ENCODE measurements around the gene DPF1.

DPF1 gene

DNA sequence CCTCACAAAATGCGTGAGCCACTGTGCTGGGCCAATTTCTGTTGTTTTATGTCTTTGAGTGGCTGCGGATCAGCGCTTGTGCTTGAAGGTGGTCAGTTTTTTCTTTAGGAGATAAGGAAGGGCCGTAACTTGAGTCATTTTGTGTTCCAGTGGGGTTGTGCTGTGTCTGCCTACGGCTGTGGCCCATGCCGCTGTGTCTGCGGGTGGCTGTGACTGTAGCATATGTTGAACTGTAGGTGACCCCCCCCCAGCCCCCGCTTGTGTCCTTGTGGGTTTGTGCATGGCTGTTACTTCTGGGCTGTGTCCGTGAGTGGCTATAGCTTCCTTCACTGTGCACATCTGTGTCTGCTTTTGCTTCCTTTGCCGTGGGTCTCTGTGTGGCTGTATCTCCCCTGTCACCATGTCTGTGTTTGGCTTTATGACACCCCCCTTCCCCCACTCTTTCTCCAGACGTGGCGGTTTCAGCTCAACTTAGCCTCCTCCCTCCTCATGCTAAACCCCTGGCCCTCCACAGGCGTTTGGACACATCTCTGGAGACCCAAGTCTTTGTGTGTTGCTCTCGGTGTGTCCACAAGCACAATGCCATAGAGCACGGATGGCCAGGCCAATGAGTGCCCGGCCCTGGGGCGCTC lies 31.5 kb upstream of the DPF1 start:
- POLR2A ChIA-PET: interaction anchor here (0.5 to 1.4 kb wide), 2 partner anchors 10 to 263 kb away, joined by 3 to 5 read pairs; no protein-coding TSS in a partner anchor
- Histone ChIP-seq H3K4me3 (ENCODE audit: control insufficient read depth in 1 of 7, extremely low read depth in 1 of 7, insufficient read depth in 4 of 7, low read depth in 2 of 7, low read length in 6 of 7) (peak overlapping the region in 3 of 7 experiments; percentile 25 to 60 (median 58)), H3K4me1 (ENCODE audit: control extremely low read depth in 1 of 4, control insufficient read depth in 4 of 4, insufficient read depth in 4 of 4, low read length in 3 of 4) (peaks cover 0 to 48% (median 42%) of the 10 kb centered on the region in 4 experiments)

DNA sequence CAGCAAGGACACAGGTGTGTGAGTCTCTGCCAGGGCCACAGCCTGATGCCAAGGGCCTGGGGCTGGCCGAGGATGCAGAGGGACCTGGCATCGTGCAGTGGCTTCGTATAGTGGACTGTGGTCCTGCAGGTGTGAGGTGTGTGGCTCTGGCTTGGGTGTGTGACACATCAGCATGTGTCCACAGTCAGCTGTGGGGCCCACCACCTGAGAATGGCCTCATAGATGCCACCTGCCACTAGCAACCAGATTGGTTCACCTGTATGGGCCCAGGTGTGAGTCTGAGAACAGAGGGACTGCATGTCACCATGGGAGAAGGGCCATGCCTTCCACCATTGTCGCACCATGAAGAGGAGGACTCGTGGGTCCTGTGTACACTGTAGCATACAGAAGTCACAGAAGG lies 29.8 kb upstream of the DPF1 start:
- DNase-seq: no peak
- Histone ChIP-seq H3K36me3 (ENCODE audit: control insufficient read depth in 4 of 4, insufficient read depth in 4 of 4, low read length in 3 of 4) (no peaks in the 10 kb centered on the region), H3K4me3 (ENCODE audit: control insufficient read depth in 1 of 7, extremely low read depth in 1 of 7, insufficient read depth in 4 of 7, low read depth in 2 of 7, low read length in 6 of 7) (no peak overlapping the region), H3K4me1 (ENCODE audit: control extremely low read depth in 1 of 4, control insufficient read depth in 4 of 4, insufficient read depth in 4 of 4, low read length in 3 of 4) (peaks cover 0 to 48% (median 42%) of the 10 kb centered on the region in 4 experiments), H3K27ac (ENCODE audit: insufficient read depth in 1 of 2, low read depth in 1 of 2, low read length in 2 of 2, poor library complexity in 1 of 2, severe bottlenecking in 2 of 2) (no peak overlapping the region), H3K27me3 (replicated peaks in 2 of 5; ENCODE audit: control insufficient read depth in 4 of 5, insufficient read depth in 5 of 5, low read length in 4 of 5) (peaks cover 0 to 6% (median 0%) of the 10 kb centered on the region in 5 experiments), H3K9me3 (ENCODE audit: control extremely low read depth in 1 of 5, control insufficient read depth in 4 of 5, insufficient read depth in 2 of 5, low read depth in 1 of 5, low read length in 4 of 5) (no peaks in the 10 kb centered on the region)
- ChIA-PET POLR2A (no interaction called here), CTCF (interaction anchor here (1.4 to 4.7 kb wide), 3 partner anchors 7 to 131 kb away, joined by 3 to 28 read pairs (median 5); no protein-coding TSS in a partner anchor)
- WGBS (ENCODE audit: insufficient coverage): 95% methylated on average over 5 of the region's 5 CpGs

More for the DNA sequence above, 31.5 kb upstream of the DPF1 start:
- CTCF ChIA-PET: interaction anchor here (0.7 to 2.6 kb wide), 11 partner anchors 8 to 130 kb away, joined by 3 to 11 read pairs (median 4); partner anchors contain the start of gene CATSPERG
- peak in 2 of 3 donors; percentile 76 to 87 for DNase-seq
- Histone ChIP-seq H3K36me3 (ENCODE audit: control insufficient read depth in 4 of 4, insufficient read depth in 4 of 4, low read length in 3 of 4) (no peaks in the 10 kb centered on the region), H3K27ac (ENCODE audit: insufficient read depth in 1 of 2, low read depth in 1 of 2, low read length in 2 of 2, poor library complexity in 1 of 2, severe bottlenecking in 2 of 2) (peak overlapping the region in 1 of 2 experiments; percentile 54), H3K9me3 (ENCODE audit: control extremely low read depth in 1 of 5, control insufficient read depth in 4 of 5, insufficient read depth in 2 of 5, low read depth in 1 of 5, low read length in 4 of 5) (no peaks in the 10 kb centered on the region), H3K27me3 (replicated peaks in 2 of 5; ENCODE audit: control insufficient read depth in 4 of 5, insufficient read depth in 5 of 5, low read length in 4 of 5) (peaks cover 0 to 6% (median 0%) of the 10 kb centered on the region in 5 experiments)
- 55% methylated on average over 15 of the region's 17 CpGs for WGBS (ENCODE audit: insufficient coverage)

DNA sequence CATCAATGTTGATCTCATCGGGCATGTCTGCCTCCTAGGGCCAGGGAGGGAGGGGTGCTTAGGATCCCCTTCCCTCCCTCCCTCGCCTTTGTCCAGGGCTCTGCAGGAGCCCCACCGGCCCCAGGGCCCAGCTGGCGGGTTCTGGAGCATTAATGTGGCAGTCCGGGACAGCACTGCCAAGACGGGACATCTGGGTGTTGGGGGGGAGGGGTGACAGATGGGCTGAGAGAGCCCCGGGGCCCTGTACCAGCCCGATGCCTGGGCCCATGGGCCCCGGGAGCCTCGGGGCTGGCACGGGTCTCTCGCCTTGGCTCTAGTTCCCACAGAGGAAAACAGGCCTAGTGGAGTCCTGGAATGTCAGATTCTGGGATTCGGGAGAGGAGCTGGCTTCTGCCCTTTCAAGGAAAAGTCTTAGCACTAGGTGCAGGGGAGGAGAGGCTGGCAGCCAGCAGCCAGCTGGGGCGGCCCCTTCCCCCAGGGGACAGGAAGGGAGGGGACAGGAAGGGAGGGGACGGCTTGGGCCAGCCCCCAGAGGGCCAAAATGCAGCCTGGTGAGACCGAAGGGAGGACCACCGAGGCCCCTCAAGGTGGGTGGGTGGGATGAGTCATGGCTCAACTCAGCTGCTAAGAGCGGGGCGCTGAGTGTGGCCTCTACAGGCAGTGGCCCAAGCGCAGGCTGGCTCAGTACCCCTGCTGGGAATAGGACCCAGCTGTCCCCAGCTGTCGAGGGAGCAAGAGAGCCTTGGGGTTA lies 29.1 kb upstream of the DPF1 start:
- 49% methylated on average over 14 of the region's 21 CpGs for WGBS (ENCODE audit: insufficient coverage)
- H3K4me3 ChIP-seq (ENCODE audit: control insufficient read depth in 1 of 7, extremely low read depth in 1 of 7, insufficient read depth in 4 of 7, low read depth in 2 of 7, low read length in 6 of 7): peak overlapping the region in 2 of 7 experiments; percentile 7 to 34
- H3K27ac ChIP-seq (ENCODE audit: insufficient read depth in 1 of 2, low read depth in 1 of 2, low read length in 2 of 2, poor library complexity in 1 of 2, severe bottlenecking in 2 of 2): no peak overlapping the region
- CTCF ChIA-PET: interaction anchor here (1.3 to 4.7 kb wide), 5 partner anchors 9 to 131 kb away, joined by 3 to 28 read pairs (median 4); partner anchors contain the start of gene CATSPERG
- no peaks in the 10 kb centered on the region for H3K9me3 ChIP-seq (ENCODE audit: control extremely low read depth in 1 of 5, control insufficient read depth in 4 of 5, insufficient read depth in 2 of 5, low read depth in 1 of 5, low read length in 4 of 5)
- H3K27me3 ChIP-seq (replicated peaks in 2 of 5; ENCODE audit: control insufficient read depth in 4 of 5, insufficient read depth in 5 of 5, low read length in 4 of 5): peaks cover 0 to 6% (median 0%) of the 10 kb centered on the region in 5 experiments
- DNase-seq: no peak
- no peaks in the 10 kb centered on the region for H3K36me3 ChIP-seq (ENCODE audit: control insufficient read depth in 4 of 4, insufficient read depth in 4 of 4, low read length in 3 of 4)
- H3K4me1 ChIP-seq (ENCODE audit: control extremely low read depth in 1 of 4, control insufficient read depth in 4 of 4, insufficient read depth in 4 of 4, low read length in 3 of 4): peaks cover 0 to 48% (median 42%) of the 10 kb centered on the region in 4 experiments
- POLR2A ChIA-PET: interaction anchor here (0.5 kb wide), 1 partner anchor 16 kb away, joined by 3 read pairs; no protein-coding TSS in a partner anchor

DNA sequence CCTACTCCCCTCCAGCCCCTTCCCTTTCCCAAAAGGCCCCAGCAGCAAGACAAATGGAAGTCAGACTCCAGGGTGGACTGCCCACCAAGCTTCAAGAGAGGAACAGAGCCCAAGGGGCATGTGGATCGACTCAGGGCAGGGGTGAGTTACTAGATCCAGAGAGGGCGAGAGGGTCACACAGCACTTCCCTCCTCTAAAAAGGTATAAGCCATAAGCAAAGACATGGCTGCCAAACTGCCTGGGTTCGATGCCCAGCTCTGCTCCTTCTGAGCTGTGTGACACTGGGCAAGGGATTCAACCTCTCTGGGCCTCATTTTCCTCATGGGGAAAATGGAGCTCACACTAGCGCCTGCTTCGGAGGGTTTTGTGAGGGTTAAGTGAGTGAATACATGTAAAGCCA lies 28.4 kb upstream of the DPF1 start:
- WGBS (ENCODE audit: insufficient coverage): 90% methylated on average over 5 of the region's 5 CpGs
- Histone ChIP-seq H3K4me3 (ENCODE audit: control insufficient read depth in 1 of 7, extremely low read depth in 1 of 7, insufficient read depth in 4 of 7, low read depth in 2 of 7, low read length in 6 of 7) (no peak overlapping the region), H3K9me3 (ENCODE audit: control extremely low read depth in 1 of 5, control insufficient read depth in 4 of 5, insufficient read depth in 2 of 5, low read depth in 1 of 5, low read length in 4 of 5) (no peaks in the 10 kb centered on the region), H3K27ac (ENCODE audit: insufficient read depth in 1 of 2, low read depth in 1 of 2, low read length in 2 of 2, poor library complexity in 1 of 2, severe bottlenecking in 2 of 2) (no peak overlapping the region), H3K36me3 (ENCODE audit: control insufficient read depth in 4 of 4, insufficient read depth in 4 of 4, low read length in 3 of 4) (no peaks in the 10 kb centered on the region), H3K4me1 (ENCODE audit: control extremely low read depth in 1 of 4, control insufficient read depth in 4 of 4, insufficient read depth in 4 of 4, low read length in 3 of 4) (peaks cover 0 to 48% (median 42%) of the 10 kb centered on the region in 4 experiments), H3K27me3 (replicated peaks in 2 of 5; ENCODE audit: control insufficient read depth in 4 of 5, insufficient read depth in 5 of 5, low read length in 4 of 5) (peaks cover 0 to 6% (median 0%) of the 10 kb centered on the region in 5 experiments)
- CTCF ChIA-PET: interaction anchor here (0.8 to 4.7 kb wide), 8 partner anchors 9 to 188 kb away, joined by 3 to 28 read pairs (median 4); partner anchors contain the start of gene CATSPERG
- no peak for DNase-seq
- POLR2A ChIA-PET: no interaction called here

DNA sequence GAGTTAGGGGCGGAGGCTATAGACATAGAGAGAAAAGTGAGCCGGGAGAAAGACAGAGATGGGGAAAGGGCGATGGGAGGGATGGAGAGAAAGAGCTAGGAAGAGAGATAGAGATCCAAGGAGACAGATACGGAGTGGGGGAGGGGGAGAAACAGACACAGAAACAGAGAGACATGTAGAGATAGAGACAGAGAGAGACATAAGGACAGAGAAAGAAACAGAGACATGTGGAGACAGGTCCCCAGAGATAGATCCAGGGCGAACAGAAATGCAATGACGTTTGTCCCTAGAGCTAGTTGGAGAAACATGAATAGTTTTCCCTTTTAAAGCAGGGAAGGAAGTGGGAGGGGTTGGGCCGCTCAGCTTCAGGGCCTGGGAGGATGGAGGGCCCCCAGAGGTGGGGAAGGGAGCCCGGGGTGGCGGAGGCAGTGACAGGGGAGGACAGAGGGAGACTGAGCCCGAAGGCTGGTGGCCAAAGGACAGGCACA lies 27.6 kb upstream of the DPF1 start:
- DNase-seq: no peak
- WGBS (ENCODE audit: insufficient coverage): 20% methylated on average over 10 of the region's 10 CpGs
- ChIA-PET POLR2A (interaction anchor here (0.6 kb wide), 1 partner anchor 16 kb away, joined by 5 read pairs; no protein-coding TSS in a partner anchor), CTCF (interaction anchor here (0.8 to 4.7 kb wide), 8 partner anchors 8 to 189 kb away, joined by 3 to 28 read pairs (median 4); partner anchors contain the start of gene CATSPERG)
- H3K36me3 ChIP-seq (ENCODE audit: control insufficient read depth in 4 of 4, insufficient read depth in 4 of 4, low read length in 3 of 4): no peaks in the 10 kb centered on the region
- no peaks in the 10 kb centered on the region for H3K9me3 ChIP-seq (ENCODE audit: control extremely low read depth in 1 of 5, control insufficient read depth in 4 of 5, insufficient read depth in 2 of 5, low read depth in 1 of 5, low read length in 4 of 5)
- H3K4me3 ChIP-seq (ENCODE audit: control insufficient read depth in 1 of 7, extremely low read depth in 1 of 7, insufficient read depth in 4 of 7, low read depth in 2 of 7, low read length in 6 of 7): peak overlapping the region in 2 of 7 experiments; percentile 19 to 45
- H3K27ac ChIP-seq (ENCODE audit: insufficient read depth in 1 of 2, low read depth in 1 of 2, low read length in 2 of 2, poor library complexity in 1 of 2, severe bottlenecking in 2 of 2): no peak overlapping the region
- H3K4me1 ChIP-seq (ENCODE audit: control extremely low read depth in 1 of 4, control insufficient read depth in 4 of 4, insufficient read depth in 4 of 4, low read length in 3 of 4): peaks cover 0 to 43% (median 39%) of the 10 kb centered on the region in 4 experiments
- H3K27me3 ChIP-seq (replicated peaks in 2 of 5; ENCODE audit: control insufficient read depth in 4 of 5, insufficient read depth in 5 of 5, low read length in 4 of 5): peaks cover 0 to 2% (median 0%) of the 10 kb centered on the region in 5 experiments

DNA sequence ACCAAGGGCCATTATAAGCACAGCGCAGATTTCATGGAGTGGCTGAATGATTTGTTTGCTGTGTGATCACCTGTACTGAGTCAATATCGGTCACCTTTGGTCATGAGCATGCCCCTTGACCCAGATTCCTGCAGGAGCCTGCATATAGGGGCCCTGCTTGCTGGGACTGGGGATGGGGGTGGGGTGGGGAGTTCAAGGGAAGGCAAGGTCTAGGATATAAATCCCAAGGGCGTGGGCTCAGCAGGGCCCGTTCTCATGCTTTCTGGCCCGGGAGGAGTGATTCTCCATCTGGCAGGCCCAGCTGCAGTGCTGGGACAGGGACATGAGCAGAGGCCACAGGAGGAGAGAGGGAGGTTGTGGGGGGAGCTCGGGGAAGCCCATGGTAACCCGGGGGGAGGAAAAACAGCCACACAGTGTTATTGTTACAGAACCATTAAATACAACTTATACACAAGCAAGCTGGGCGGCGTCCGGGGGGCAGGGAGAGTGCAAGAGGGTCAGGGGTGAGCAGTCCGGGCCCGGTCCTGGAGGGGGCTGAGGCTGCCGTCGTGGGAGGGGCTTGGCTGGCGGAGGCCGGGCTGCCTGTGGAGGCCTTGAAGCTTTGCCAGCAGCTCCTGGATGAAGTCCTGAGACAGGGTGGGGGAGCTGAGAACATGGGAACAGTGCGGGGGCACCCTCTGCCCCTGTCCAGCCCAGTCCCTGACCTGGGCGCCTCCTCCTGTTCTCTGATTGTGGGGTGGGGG lies 27.0 kb upstream of the DPF1 start:
- ChIA-PET POLR2A (interaction anchor here (0.6 to 0.8 kb wide), 2 partner anchors 15 to 44 kb away, joined by 4 to 5 read pairs; no protein-coding TSS in a partner anchor), CTCF (interaction anchor here (1.0 to 4.7 kb wide), 7 partner anchors 7 to 108 kb away, joined by 3 to 28 read pairs (median 5); partner anchors contain the start of gene CATSPERG)
- Histone ChIP-seq H3K36me3 (ENCODE audit: control insufficient read depth in 4 of 4, insufficient read depth in 4 of 4, low read length in 3 of 4) (no peaks in the 10 kb centered on the region), H3K4me3 (ENCODE audit: control insufficient read depth in 1 of 7, extremely low read depth in 1 of 7, insufficient read depth in 4 of 7, low read depth in 2 of 7, low read length in 6 of 7) (no peak overlapping the region), H3K4me1 (ENCODE audit: control extremely low read depth in 1 of 4, control insufficient read depth in 4 of 4, insufficient read depth in 4 of 4, low read length in 3 of 4) (peaks cover 0 to 37% (median 33%) of the 10 kb centered on the region in 4 experiments), H3K9me3 (ENCODE audit: control extremely low read depth in 1 of 5, control insufficient read depth in 4 of 5, insufficient read depth in 2 of 5, low read depth in 1 of 5, low read length in 4 of 5) (no peaks in the 10 kb centered on the region), H3K27me3 (replicated peaks in 2 of 5; ENCODE audit: control insufficient read depth in 4 of 5, insufficient read depth in 5 of 5, low read length in 4 of 5) (no peaks in the 10 kb centered on the region), H3K27ac (ENCODE audit: insufficient read depth in 1 of 2, low read depth in 1 of 2, low read length in 2 of 2, poor library complexity in 1 of 2, severe bottlenecking in 2 of 2) (no peak overlapping the region)
- WGBS (ENCODE audit: insufficient coverage): 90% methylated on average over 6 of the region's 18 CpGs
- no peak for DNase-seq

Data from common myeloid progenitor, CD34-positive (primary cell).